Astrocyte (in vitro differentiated cells and primary cell): ENCODE measurements around the gene TGFB1I1.

ENCODE experiments used
- EZH2 ChIP-seq: IDR thresholded peaks from 2 replicates; pipeline ENCODE4 v1.6.1; 2012; ENCODE audit warnings: mild to moderate bottlenecking, low read length, inconsistent platforms; ENCODE audit not compliant: insufficient read depth
- TF ChIP-seq, protein P1 (sequence below): IDR thresholded peaks from 2 replicates; pipeline ENCODE4 v1.5.1; 2011; ENCODE audit warnings: low read depth, mild to moderate bottlenecking, inconsistent platforms, low read length, moderate library complexity; ENCODE audit not compliant: insufficient read depth

DNA sequence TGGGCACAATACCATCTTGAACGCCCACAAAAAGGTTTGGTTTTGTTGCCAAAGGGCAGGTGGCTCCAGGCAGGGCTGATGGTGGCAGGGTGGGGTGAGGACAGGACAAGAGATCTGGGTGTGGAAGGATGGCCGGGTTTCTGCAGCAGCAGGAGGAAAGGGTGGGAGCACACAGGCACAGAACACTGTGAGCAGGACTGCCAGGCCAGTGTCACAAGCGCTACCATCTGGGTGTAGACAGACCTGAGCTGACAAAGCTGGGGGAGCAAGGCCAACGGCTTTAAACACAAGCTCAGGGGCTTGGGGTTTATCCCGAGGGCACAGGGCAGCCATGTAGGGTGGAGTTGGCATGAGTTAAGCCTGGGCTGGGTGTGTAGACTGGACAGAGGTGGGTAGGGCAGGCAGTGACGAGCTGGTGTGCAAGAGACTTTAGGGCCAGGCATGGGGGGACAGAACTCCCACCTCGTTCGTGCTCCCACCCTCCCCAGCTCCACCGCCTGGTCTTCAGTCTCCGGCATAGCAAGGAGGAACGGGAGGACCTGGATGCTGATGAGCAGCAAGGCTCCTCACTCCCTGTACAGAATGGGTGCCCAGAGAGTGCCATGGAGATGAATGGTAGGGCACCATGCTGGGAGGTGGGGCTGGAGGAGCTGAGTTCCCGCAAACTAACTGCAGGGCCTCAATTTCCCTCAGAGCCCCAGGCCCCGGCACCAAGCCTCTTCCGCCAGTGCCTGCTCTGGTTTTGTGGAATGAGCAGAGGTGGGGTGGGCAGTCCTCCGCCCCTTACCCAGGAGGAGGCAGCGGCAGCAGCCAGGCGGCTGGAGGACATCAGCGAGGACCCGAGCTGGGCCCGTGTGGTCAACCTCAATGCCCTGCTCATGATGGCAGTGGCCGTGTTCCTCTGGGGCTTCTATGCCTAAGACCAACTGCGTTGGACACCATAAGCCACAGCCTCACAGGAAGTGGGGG lies 17.9 kb downstream of the TGFB1I1 start:
- TF ChIP-seq, protein P1, sequence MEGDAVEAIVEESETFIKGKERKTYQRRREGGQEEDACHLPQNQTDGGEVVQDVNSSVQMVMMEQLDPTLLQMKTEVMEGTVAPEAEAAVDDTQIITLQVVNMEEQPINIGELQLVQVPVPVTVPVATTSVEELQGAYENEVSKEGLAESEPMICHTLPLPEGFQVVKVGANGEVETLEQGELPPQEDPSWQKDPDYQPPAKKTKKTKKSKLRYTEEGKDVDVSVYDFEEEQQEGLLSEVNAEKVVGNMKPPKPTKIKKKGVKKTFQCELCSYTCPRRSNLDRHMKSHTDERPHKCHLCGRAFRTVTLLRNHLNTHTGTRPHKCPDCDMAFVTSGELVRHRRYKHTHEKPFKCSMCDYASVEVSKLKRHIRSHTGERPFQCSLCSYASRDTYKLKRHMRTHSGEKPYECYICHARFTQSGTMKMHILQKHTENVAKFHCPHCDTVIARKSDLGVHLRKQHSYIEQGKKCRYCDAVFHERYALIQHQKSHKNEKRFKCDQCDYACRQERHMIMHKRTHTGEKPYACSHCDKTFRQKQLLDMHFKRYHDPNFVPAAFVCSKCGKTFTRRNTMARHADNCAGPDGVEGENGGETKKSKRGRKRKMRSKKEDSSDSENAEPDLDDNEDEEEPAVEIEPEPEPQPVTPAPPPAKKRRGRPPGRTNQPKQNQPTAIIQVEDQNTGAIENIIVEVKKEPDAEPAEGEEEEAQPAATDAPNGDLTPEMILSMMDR: no peak
- TF ChIP-seq EZH2: no peak
